GM11168 (cell line): Measurements from ENCODE around the gene KLHL24.
"Not testable (repeated sequence)": the region's sequence is repeated elsewhere in the genome, so short reads cannot be mapped to it uniquely, and the experiment has no call there.

ENCODE experiments used
- in situ Hi-C: fragments of 300-500 bp; cut with MboI; formaldehyde crosslinking; loops from one replicate; pipeline ENCODE4 v1.12.0; 2022; ENCODE audit warnings: low sequenced_read_pairs; ENCODE audit not compliant: unreplicated experiment

KLHL24 gene

GRCh38 chr3:183634707-183635106, 716 bp upstream of the KLHL24 start:
- in situ Hi-C loops = no loop called here

GRCh38 chr3:183635107-183635430, 354 bp upstream of the KLHL24 start:
- in situ Hi-C loops = no loop called here

- in situ Hi-C loops = no loop called here
Observed at GRCh38 chr3:183636221-183637105, 1.0 kb downstream of the KLHL24 start.

GRCh38 chr3:183637106-183637486, 1.7 kb downstream of the KLHL24 start:
- in situ Hi-C loops = no loop called here

- in situ Hi-C loops = not testable (repeated sequence)
Observed at GRCh38 chr3:183637633-183638032, 2.2 kb downstream of the KLHL24 start.

- in situ Hi-C loops = no loop called here
Observed at GRCh38 chr3:183638101-183638852, 2.9 kb downstream of the KLHL24 start.

- in situ Hi-C loops = not testable (repeated sequence)
Observed at GRCh38 chr3:183640635-183641034, 5.2 kb downstream of the KLHL24 start.

GRCh38 chr3:183641882-183642281, 6.5 kb downstream of the KLHL24 start:
- in situ Hi-C loops = no loop called here

- in situ Hi-C loops = no loop called here
Observed at GRCh38 chr3:183644244-183644643, 8.8 kb downstream of the KLHL24 start.

GRCh38 chr3:183645254-183645653, 9.8 kb downstream of the KLHL24 start:
- in situ Hi-C loops = no loop called here

- in situ Hi-C loops = no loop called here
Observed at GRCh38 chr3:183650554-183650953, 15.1 kb downstream of the KLHL24 start.

GRCh38 chr3:183653209-183654064, 18.0 kb downstream of the KLHL24 start:
- in situ Hi-C loops = no loop called here

GRCh38 chr3:183654727-183655126, 19.3 kb downstream of the KLHL24 start:
- in situ Hi-C loops = no loop called here

GRCh38 chr3:183662099-183662498, 26.7 kb downstream of the KLHL24 start:
- in situ Hi-C loops = no loop called here

- in situ Hi-C loops = no loop called here
Observed at GRCh38 chr3:183664913-183665381, 29.5 kb downstream of the KLHL24 start.

GRCh38 chr3:183680061-183680460, 44.6 kb downstream of the KLHL24 start:
- in situ Hi-C loops = no loop called here

- in situ Hi-C loops = no loop called here
Observed at GRCh38 chr3:183687705-183688104, 52.3 kb downstream of the KLHL24 start.

- in situ Hi-C loops = no loop called here
Observed at GRCh38 chr3:183688874-183689273, 53.5 kb downstream of the KLHL24 start.

- in situ Hi-C loops = not testable (repeated sequence)
Observed at GRCh38 chr3:183689621-183690020, 54.2 kb downstream of the KLHL24 start.

- in situ Hi-C loops = no loop called here
Observed at GRCh38 chr3:183690402-183690995, 55.1 kb downstream of the KLHL24 start.
